Ascending aorta (tissue), 2 donors: ENCODE measurements around the gene CELSR3. TPM values are rescaled to one million over a fixed set of nuclear protein-coding genes. Genes with fewer than 3 reads are reported as not detected.

Experiments
- DNase-seq, 2 donors: peaks; one replicate each; pipeline ENCODE4 v3.0.0-alpha.2; 2019; ENCODE audit warnings: low spot score in 2 of 2
- H3K27ac ChIP-seq, 2 donors: fragments of 200-600 bp; sonication (generic); one replicate each; pipeline ENCODE4 v1.5.1; 2016 to 2017; ENCODE audit warnings: mild to moderate bottlenecking in 1 of 2
- H3K27me3 ChIP-seq: fragments of 200-600 bp; sonication (generic); one replicate; pipeline ENCODE4 v1.5.1; 2017
- H3K36me3 ChIP-seq, 2 donors: fragments of 200-600 bp; sonication (generic); one replicate each; pipeline ENCODE4 v1.5.1; 2016
- H3K4me1 ChIP-seq, 2 donors: fragments of 200-600 bp; sonication (generic); one replicate each; pipeline ENCODE4 v1.5.1; 2016 to 2017; ENCODE audit warnings: mild to moderate bottlenecking in 1 of 2
- H3K4me3 ChIP-seq, 2 donors: fragments of 200-600 bp; sonication (generic); one replicate each; pipeline ENCODE4 v1.5.1; 2016 to 2017; ENCODE audit warnings: mild to moderate bottlenecking in 1 of 2
- H3K9me3 ChIP-seq, 2 donors: fragments of 200-600 bp; sonication (generic); one replicate each; pipeline ENCODE4 v1.5.1; 2016
- intact Hi-C: fragments of 100-400 bp; cut with DNase I; formaldehyde crosslinking; loops from one replicate; pipeline ENCODE4 v1.15.1; 2023
- total RNA-seq: library from RNA; depleted of rRNA; stranded (reverse); fragments of >200 nt; gene quantifications from one replicate; pipeline ENCODE4 v1.1.0, GENCODE V29; 2016
- TF ChIP-seq, protein P1 (sequence below), 3 experiments: fragments of 200-600 bp in 2 of 3; fragments of 450-650 bp in 1 of 3; sonication (generic) in 2 of 3; IDR thresholded peaks; one replicate each; pipeline ENCODE4 v1.5.1; 2016 to 2019; ENCODE audit warnings: antibody characterized with exemption in 3 of 3, mild to moderate bottlenecking in 1 of 3, moderate library complexity in 1 of 3

Gene CELSR3
- total RNA-seq, 1 donor from 2014 or later, result 2.6 TPM

DNA sequence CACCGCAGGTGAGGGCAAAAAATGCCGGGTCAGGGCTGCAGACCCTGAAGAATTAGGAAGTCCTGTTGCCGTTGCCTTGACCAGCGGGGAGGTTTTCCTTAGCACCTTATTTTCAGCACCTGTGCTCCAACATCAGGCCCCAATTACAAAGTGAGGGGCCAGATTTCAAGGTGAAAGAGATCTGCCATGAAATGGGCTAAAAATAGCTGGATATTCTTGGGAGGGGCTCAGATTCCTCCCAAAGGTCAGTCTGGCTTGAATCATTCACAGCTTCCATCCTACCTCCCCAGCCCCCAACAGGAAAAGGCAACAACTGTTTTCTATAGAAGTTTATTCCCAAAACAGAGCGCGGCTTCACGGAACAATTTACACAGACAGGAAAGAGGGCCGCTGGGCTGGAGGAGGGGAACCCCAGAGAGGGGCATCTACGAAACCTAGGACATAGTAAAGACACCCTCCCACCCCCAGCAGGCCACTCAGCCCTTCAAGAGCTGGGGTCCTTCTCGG, 26.5 kb downstream of the CELSR3 start:
- TF ChIP-seq, protein P1, sequence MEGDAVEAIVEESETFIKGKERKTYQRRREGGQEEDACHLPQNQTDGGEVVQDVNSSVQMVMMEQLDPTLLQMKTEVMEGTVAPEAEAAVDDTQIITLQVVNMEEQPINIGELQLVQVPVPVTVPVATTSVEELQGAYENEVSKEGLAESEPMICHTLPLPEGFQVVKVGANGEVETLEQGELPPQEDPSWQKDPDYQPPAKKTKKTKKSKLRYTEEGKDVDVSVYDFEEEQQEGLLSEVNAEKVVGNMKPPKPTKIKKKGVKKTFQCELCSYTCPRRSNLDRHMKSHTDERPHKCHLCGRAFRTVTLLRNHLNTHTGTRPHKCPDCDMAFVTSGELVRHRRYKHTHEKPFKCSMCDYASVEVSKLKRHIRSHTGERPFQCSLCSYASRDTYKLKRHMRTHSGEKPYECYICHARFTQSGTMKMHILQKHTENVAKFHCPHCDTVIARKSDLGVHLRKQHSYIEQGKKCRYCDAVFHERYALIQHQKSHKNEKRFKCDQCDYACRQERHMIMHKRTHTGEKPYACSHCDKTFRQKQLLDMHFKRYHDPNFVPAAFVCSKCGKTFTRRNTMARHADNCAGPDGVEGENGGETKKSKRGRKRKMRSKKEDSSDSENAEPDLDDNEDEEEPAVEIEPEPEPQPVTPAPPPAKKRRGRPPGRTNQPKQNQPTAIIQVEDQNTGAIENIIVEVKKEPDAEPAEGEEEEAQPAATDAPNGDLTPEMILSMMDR (IDR thresholded peaks at IDR 0.05), result no peak
- no peaks in the 10 kb centered on the region for H3K27me3 ChIP-seq
- no peak for DNase-seq
- peaks cover 18 to 20% of the 10 kb centered on the region in 2 donors for H3K36me3 ChIP-seq
- intact Hi-C loops, result loop anchor here (5.0 to 10.0 kb wide), 3 partner anchors 39 to 161 kb away; partner anchors contain the start of gene COL7A1
- peaks cover 0 to 22% of the 10 kb centered on the region in 2 donors for H3K4me1 ChIP-seq
- H3K27ac ChIP-seq, result peak overlapping the region; percentile 80 to 81
- peak overlapping the region; percentile 95 to 97 for H3K4me3 ChIP-seq
- H3K9me3 ChIP-seq, result no peaks in the 10 kb centered on the region

DNA sequence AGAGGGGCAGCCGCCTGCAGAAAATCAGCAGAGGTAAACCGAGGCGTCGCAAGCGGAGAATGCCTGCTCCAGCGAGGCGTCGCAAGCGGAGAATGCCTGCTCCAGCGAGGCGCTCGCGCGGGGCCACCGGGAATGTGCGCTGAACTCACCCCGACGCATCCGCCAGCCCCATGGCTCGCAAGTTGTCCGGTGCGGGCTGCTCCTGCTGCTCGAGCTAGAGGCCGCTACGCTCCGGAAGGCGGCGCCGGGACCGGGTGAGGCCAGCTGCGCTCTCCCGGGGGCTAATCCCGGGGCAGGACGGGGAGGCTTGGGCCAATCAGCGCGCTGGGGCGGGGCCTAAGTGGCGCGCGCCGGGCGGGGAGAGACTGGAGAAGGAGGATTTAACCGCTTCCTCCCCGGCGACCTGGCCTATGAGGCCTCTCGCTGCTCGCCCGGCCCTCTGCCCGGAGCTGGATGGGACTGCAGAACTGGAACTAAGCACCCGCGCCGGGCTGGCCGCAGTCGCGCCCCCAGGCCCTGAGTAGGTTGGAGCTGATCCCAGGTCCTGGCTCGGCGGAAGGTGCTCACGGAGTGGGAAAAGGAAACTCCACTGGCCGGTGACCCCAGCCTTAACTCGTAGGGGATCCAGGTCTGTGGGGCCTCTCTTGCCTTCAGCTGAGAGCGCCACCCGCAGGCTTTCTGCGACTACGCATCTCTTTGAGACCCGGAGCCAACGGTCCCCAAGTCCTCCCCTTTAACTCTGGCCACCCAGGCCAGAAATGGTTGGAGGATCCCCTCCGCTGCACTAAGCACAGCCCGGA, 27.3 kb downstream of the CELSR3 start, which contains the start of gene SLC26A6:
Gene SLC26A6 (minus strand): TSS at position 240 of the 800 bp plus-strand sequence. CDS start 68 bp downstream, at position 172.
- no peaks in the 10 kb centered on the region for H3K9me3 ChIP-seq
- TF ChIP-seq, protein P1 (IDR thresholded peaks at IDR 0.05), result peak; percentile 34 to 62 (median 40)
- H3K4me1 ChIP-seq, result peaks cover 0 to 22% of the 10 kb centered on the region in 2 donors
- peaks cover 25 to 28% of the 10 kb centered on the region in 2 donors for H3K36me3 ChIP-seq
- intact Hi-C loops, result loop anchor here (1.0 to 10.0 kb wide), 8 partner anchors 17 to 161 kb away; partner anchors contain the start of genes COL7A1, PFKFB4 and UQCRC1
- peak; percentile 90 to 98 for DNase-seq
- no peaks in the 10 kb centered on the region for H3K27me3 ChIP-seq
- peak within 1 kb of the TSS; percentile 95 to 97 for H3K4me3 ChIP-seq
- peak within 1 kb of the TSS; percentile 80 to 81 for H3K27ac ChIP-seq

DNA sequence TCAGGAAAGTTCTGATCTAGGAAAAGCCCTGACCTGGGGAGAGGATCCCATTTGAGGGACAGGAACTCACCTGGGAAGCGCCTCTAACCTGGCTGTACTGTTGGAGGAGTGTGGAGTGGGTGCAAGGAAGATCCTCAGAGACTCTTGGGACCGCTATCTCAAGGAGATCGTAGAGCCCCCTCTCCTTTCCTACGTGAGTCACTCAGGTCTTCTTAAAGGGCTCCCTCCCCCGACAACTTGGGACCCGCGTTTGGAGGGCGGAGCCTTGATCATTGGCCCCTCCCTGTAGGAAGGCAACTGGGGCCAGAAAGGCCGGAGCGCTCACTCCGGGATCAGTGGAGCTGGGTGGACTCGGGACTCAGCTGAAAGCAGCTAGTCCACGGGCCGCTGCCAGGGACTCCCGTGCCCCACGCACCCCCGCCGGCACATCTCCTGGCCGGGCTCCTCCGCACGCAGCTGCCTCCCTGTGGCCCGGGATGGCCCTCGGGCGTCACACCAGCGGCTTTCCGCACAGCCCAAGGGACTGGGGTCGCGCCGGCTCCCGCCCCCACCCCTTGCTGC, 27.9 kb downstream of the CELSR3 start:
- H3K27ac ChIP-seq, result peak overlapping the region; percentile 80 to 81

DNA sequence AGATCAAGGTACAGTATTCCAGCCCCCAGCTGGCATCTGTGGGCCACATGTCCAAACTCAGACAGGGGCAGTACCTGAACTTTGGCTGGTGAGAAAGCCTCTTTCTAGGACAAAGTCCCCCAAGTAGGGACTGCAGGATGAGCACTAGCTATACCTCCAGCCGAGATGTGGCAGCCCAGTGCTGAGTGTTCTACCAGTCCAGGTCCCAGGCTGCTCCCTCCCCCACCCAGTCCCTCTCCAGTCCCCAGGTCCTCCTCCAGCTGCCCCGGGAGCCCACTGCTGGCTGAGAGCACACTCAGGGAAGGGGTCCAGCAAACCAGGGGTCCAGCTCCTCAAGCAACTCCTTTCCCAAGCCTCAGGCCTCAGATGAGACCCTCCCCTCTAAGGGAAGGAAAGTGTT, 28.9 kb downstream of the CELSR3 start:
- Histone ChIP-seq H3K4me3 (peak overlapping the region; percentile 95 to 97), H3K9me3 (no peaks in the 10 kb centered on the region), H3K27me3 (no peaks in the 10 kb centered on the region), H3K27ac (peak overlapping the region; percentile 80 to 81), H3K36me3 (peaks cover 41 to 45% of the 10 kb centered on the region in 2 donors), H3K4me1 (peaks cover 0 to 22% of the 10 kb centered on the region in 2 donors)
- TF ChIP-seq, protein P1 (IDR thresholded peaks at IDR 0.05), result no peak
- intact Hi-C loops, result loop anchor here (2.0 to 10.0 kb wide), 2 partner anchors 77 to 159 kb away; partner anchors contain the start of gene PFKFB4
- DNase-seq, result no peak

More for the DNA sequence above, 27.9 kb downstream of the CELSR3 start:
- TF ChIP-seq, protein P1 (IDR thresholded peaks at IDR 0.05), result no peak
- no peaks in the 10 kb centered on the region for H3K9me3 ChIP-seq
- no peaks in the 10 kb centered on the region for H3K27me3 ChIP-seq
- H3K4me1 ChIP-seq, result peaks cover 0 to 22% of the 10 kb centered on the region in 2 donors
- intact Hi-C loops, result loop anchor here (1.0 to 10.0 kb wide), 8 partner anchors 16 to 160 kb away; partner anchors contain the start of genes COL7A1, PFKFB4 and UQCRC1
- peaks cover 31 to 35% of the 10 kb centered on the region in 2 donors for H3K36me3 ChIP-seq
- DNase-seq, result peak in 1 of 2 donors; percentile 85
- peak overlapping the region; percentile 95 to 97 for H3K4me3 ChIP-seq

DNA sequence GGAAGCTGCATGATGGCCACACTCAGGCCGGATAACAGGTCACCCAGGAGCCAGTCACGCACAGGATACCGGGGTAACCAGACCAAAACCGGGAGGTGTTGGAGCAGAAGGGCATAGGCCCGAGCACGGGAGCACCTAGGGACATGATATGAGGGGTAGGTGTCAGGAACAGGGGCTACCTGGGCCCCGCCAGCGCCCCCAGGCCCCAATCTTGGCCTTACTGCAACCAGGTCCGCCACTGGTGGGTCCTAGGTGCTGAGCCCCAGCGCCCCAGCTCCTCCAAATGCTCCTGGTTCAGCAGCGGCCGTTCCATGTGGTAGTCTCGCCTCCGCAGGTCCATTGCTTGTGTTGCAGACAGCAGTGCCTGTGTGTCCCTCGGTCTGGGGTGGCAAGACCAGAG, 29.4 kb downstream of the CELSR3 start:
- no peak for DNase-seq
- intact Hi-C loops, result loop anchor here (10.0 kb wide), 1 partner anchor 158 kb away; no protein-coding TSS in a partner anchor
- TF ChIP-seq, protein P1 (IDR thresholded peaks at IDR 0.05), result no peak
- Histone ChIP-seq H3K9me3 (no peaks in the 10 kb centered on the region), H3K27me3 (no peaks in the 10 kb centered on the region), H3K4me3 (peak overlapping the region in 1 of 2 donors; percentile 95), H3K27ac (peak overlapping the region; percentile 80 to 81), H3K36me3 (peaks cover 45 to 50% of the 10 kb centered on the region in 2 donors), H3K4me1 (peaks cover 0 to 22% of the 10 kb centered on the region in 2 donors)
